ENCODE results near the gene SCN3A. TPM values are rescaled to one million over a fixed set of nuclear protein-coding genes. Genes with fewer than 3 reads are reported as not detected.

The SCN3A gene
- polyA plus RNA-seq, 2 of the 4 experiments (the other 2 are of a cell fraction) = 0.05 to 0.12 TPM

DNA sequence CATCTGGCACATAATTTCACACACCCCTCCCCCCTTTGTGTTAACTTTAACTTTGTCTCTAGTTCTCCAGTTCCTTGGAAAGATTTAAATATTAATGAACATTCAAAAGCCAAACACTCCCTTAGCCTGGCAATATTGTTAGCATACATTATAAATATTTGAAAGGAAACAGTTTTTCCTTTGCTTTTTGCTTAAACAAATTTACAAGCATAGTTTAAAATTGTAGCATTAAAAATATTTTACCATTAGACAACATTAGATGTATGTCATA lies 135.4 kb downstream of the SCN3A start:
- FAIRE-seq = no peak

DNA sequence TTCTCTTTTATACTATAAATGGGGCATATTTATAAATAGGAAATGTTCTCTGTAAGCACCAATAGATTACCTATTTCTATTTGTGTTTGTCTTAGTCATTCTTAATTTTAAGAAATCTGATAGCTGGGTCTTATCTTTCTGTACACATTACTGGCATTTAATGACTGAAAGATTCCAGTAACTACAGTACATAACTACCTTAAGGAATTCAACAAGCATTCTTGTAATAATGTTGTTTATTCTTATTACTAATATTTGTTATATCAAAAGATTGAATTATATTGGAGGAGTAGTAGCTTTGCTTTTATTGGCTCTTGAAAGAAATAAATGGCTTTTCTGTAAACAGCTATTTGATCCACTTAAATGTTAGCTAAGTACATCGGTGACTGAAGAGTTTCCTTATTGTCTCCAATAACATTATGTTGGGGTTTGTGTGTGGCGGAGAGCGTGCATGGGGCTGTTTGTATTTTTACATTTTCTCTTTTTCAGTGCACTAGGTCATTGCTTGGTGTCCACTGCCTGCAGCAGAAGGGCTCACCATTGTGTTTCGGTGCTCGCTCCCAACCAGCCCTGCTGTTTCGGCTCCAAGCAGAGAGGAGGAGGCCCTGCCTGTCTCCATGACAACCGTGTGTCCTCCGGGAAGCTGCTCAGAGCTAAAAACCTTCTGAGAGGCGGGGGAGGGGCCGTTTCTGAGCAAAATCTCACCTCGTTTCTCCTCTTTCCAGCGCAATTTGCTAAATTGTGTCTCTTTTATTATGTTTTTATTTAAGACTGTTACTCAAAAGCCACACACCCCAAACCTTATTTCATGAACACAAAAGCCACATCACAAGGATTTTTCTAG lies 136.0 kb downstream of the SCN3A start:
- WGBS (ENCODE audit: missing lambda C conversion rate) = 4% methylated on average over 12 of the region's 12 CpGs
- peak; percentile 43 to 75 for DNase-seq (ENCODE audit: low read depth in 1 of 2, low spot score in 1 of 2)
- TF ChIP-seq ZNF302 (CRISPR knock-in tag; IDR thresholded peaks at IDR 0.05) = no peak
- H3K4me1 ChIP-seq = peaks cover 15% of the 10 kb centered on the region; the same call in 2 of the 3 replicates
- ATAC-seq = peak; percentile 97 to 98
- H3K27ac ChIP-seq = 0 out of 6 replicates have a peak overlapping the region, but pooled peaks of 1 of the 2 experiments have one; percentile 15
- CTCF ChIA-PET = interaction anchor here (1.2 to 1.3 kb wide), 2 partner anchors 51 to 53 kb away, joined by 3 to 4 read pairs; no protein-coding TSS in a partner anchor
- no peak for FAIRE-seq
- H3K4me3 ChIP-seq = peak overlapping the region; percentile 35
- H3K4me2 ChIP-seq = peak overlapping the region; percentile 84
- no peaks in the 10 kb centered on the region for H3K9me3 ChIP-seq
- POLR2A ChIA-PET = no interaction called here

More for the DNA sequence above, 135.4 kb downstream of the SCN3A start:
- peak overlapping the region; percentile 35; the same call in 2 of the 3 replicates for H3K4me3 ChIP-seq
- H3K4me2 ChIP-seq = peak overlapping the region; percentile 84
- H3K27ac ChIP-seq = no peak overlapping the region
- DNase-seq (ENCODE audit: low read depth in 1 of 2, low spot score in 1 of 2) (no peak), ATAC-seq (no peak)
- peaks cover 15% of the 10 kb centered on the region; the same call in 2 of the 3 replicates for H3K4me1 ChIP-seq
- no peaks in the 10 kb centered on the region for H3K9me3 ChIP-seq
- no peak for TF ChIP-seq MYC (IDR thresholded peaks at IDR 0.05; ENCODE audit: borderline replicate concordance, low read length)
- no peak for TF ChIP-seq EP300 (IDR thresholded peaks at IDR 0.05)
- no peak for TF ChIP-seq KDM5A (IDR thresholded peaks at IDR 0.05)
- no peak for TF ChIP-seq POLR2AphosphoS2 (conservative IDR thresholded peaks at IDR 0.05; ENCODE audit: low read length)
- TF ChIP-seq ZSCAN20 (CRISPR knock-in tag; IDR thresholded peaks at IDR 0.05) = no peak
- no peak for TF ChIP-seq SREBF2 (IDR thresholded peaks at IDR 0.05)
- TF ChIP-seq MAFK (IDR thresholded peaks at IDR 0.05; ENCODE audit: partially characterized antibody) = no peak
- TF ChIP-seq, protein P1, sequence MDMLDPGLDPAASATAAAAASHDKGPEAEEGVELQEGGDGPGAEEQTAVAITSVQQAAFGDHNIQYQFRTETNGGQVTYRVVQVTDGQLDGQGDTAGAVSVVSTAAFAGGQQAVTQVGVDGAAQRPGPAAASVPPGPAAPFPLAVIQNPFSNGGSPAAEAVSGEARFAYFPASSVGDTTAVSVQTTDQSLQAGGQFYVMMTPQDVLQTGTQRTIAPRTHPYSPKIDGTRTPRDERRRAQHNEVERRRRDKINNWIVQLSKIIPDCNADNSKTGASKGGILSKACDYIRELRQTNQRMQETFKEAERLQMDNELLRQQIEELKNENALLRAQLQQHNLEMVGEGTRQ (IDR thresholded peaks at IDR 0.05) = no peak
- TF ChIP-seq RFX5 (IDR thresholded peaks at IDR 0.05) = no peak
- no peak for TF ChIP-seq E2F6 (IDR thresholded peaks at IDR 0.05; ENCODE audit: borderline replicate concordance, low read depth)
- no peak for TF ChIP-seq NR3C1 (IDR thresholded peaks at IDR 0.05)
- no peak for TF ChIP-seq HEYL (CRISPR knock-in tag; IDR thresholded peaks at IDR 0.05)
- TF ChIP-seq MAZ (IDR thresholded peaks at IDR 0.05; ENCODE audit: borderline replicate concordance, low read depth, low read length) = no peak
- no peak for TF ChIP-seq HDAC2 (IDR thresholded peaks at IDR 0.05)
- TF ChIP-seq FOXS1 (CRISPR knock-in tag; IDR thresholded peaks at IDR 0.05) = no peak
- no peak for TF ChIP-seq ZNF302 (CRISPR knock-in tag; IDR thresholded peaks at IDR 0.05)
- TF ChIP-seq GATA3 (IDR thresholded peaks at IDR 0.05; ENCODE audit: borderline replicate concordance) = no peak
- ChIA-PET POLR2A (no interaction called here), CTCF (interaction anchor here (1.2 to 1.3 kb wide), 2 partner anchors 52 to 54 kb away, joined by 3 to 4 read pairs; no protein-coding TSS in a partner anchor)

- FAIRE-seq (no peak), DNase-seq (ENCODE audit: low read depth in 1 of 2, low spot score in 1 of 2) (no peak), ATAC-seq (no peak)
- no peak overlapping the region for H3K4me3 ChIP-seq
- ChIA-PET CTCF (interaction anchor here (0.5 kb wide), 1 partner anchor 362 kb away, joined by 4 read pairs; no protein-coding TSS in a partner anchor), POLR2A (no interaction called here)
- H3K4me1 ChIP-seq = peaks cover 15% of the 10 kb centered on the region; the same call in 2 of the 3 replicates
- H3K4me2 ChIP-seq = no peak overlapping the region
- no peaks in the 10 kb centered on the region for H3K9me3 ChIP-seq
- WGBS (ENCODE audit: missing lambda C conversion rate) = 55% methylated on average over 3 of the region's 3 CpGs
- H3K27ac ChIP-seq = no peak overlapping the region
- TF ChIP-seq ZC3H11A (IDR thresholded peaks at IDR 0.05) (no peak), POLR2A (IDR thresholded peaks at IDR 0.05; ENCODE audit: low read length) (no peak), EP300 (IDR thresholded peaks at IDR 0.05) (no peak), REST (IDR thresholded peaks at IDR 0.05) (no peak), FOSL2 (IDR thresholded peaks at IDR 0.05) (no peak), FOSL2 (CRISPR knock-in tag; IDR thresholded peaks at IDR 0.05) (no peak), NPAS2 (CRISPR knock-in tag; IDR thresholded peaks at IDR 0.05; ENCODE audit: borderline replicate concordance) (no peak), JUNB (IDR thresholded peaks at IDR 0.05) (no peak), CBX2 (IDR thresholded peaks at IDR 0.05; ENCODE audit: borderline replicate concordance, low read depth) (no peak), NFE2L2 (conservative IDR thresholded peaks at IDR 0.05; ENCODE audit: low read length) (no peak), FOXS1 (CRISPR knock-in tag; IDR thresholded peaks at IDR 0.05) (no peak)
- TF ChIP-seq, protein P2, sequence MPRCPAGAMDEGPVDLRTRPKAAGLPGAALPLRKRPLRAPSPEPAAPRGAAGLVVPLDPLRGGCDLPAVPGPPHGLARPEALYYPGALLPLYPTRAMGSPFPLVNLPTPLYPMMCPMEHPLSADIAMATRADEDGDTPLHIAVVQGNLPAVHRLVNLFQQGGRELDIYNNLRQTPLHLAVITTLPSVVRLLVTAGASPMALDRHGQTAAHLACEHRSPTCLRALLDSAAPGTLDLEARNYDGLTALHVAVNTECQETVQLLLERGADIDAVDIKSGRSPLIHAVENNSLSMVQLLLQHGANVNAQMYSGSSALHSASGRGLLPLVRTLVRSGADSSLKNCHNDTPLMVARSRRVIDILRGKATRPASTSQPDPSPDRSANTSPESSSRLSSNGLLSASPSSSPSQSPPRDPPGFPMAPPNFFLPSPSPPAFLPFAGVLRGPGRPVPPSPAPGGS (IDR thresholded peaks at IDR 0.05) = no peak
- TF ChIP-seq, protein P3, sequence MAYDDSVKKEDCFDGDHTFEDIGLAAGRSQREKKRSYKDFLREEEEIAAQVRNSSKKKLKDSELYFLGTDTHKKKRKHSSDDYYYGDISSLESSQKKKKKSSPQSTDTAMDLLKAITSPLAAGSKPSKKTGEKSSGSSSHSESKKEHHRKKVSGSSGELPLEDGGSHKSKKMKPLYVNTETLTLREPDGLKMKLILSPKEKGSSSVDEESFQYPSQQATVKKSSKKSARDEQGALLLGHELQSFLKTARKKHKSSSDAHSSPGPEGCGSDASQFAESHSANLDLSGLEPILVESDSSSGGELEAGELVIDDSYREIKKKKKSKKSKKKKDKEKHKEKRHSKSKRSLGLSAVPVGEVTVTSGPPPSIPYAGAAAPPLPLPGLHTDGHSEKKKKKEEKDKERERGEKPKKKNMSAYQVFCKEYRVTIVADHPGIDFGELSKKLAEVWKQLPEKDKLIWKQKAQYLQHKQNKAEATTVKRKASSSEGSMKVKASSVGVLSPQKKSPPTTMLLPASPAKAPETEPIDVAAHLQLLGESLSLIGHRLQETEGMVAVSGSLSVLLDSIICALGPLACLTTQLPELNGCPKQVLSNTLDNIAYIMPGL (CRISPR knock-in tag; IDR thresholded peaks at IDR 0.05; ENCODE audit: borderline replicate concordance) = no peak
Observed at GRCh38 chr2:165064743-165065142, 139.1 kb downstream of the SCN3A start.

All from A549 (cell line).